ENCODE results near the gene GPM6B. TPM values are rescaled to one million over a fixed set of nuclear protein-coding genes. Genes with fewer than 3 reads are reported as not detected.

The GPM6B gene
- total RNA-seq, 2 experiments from 2014 or later: not detected

DNA sequence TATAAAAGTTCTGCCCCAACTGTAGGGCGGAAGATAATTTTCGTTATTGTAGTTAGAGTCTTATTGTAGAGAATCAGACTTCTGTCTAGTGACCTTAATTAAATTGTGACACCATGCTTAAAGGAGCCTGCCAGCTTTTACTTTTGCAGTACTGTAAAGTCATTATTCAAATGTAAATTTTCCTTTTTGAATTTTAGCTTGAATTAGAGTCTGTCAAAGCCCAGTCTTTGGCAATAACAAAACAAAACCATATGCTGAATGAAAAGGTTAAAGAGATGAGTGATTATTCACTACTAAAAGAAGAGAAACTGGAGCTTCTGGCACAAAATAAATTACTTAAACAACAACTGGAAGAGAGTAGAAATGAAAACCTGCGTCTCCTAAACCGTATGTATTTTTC is 60.5 kb downstream of the GPM6B start:
- CTCF ChIA-PET: interaction anchor here (1.1 kb wide), 1 partner anchor 933 kb away, joined by 3 read pairs; no protein-coding TSS in a partner anchor

DNA sequence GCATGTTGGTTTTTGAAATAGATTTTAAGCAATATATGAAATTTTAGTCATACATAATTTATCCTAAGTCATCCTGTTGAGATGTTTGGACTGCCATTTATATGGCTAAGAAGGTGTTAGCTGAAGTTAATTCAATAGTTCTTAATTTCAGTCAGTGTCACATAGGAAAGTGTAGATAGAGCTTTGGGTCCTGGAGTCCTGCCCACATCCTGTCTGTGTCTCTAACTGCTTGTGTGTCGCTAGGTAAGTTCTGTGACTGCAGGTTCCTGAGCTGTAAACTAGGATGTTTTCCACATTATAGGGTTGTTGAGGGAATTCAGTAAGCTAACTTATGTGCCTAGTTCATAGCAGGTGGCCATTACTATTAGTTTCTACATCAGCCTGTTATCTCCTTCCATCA is 61.6 kb downstream of the GPM6B start:
- no peak overlapping the region for H3K4me3 Mint-ChIP-seq
- ChIA-PET POLR2A (interaction anchor here (0.5 to 1.6 kb wide), 4 partner anchors 19 to 67 kb away, joined by 3 to 7 read pairs (median 3); partner anchors contain the start of gene OFD1), CTCF (interaction anchor here (0.7 to 1.9 kb wide), 5 partner anchors 19 to 932 kb away, joined by 3 to 7 read pairs (median 3); partner anchors contain the start of genes OFD1 and TRAPPC2)
- H3K27me3 Mint-ChIP-seq (ENCODE audit: low read depth): no peaks in the 10 kb centered on the region
- DNase-seq (peak; percentile 34), ATAC-seq (peak; percentile 86)
- no peaks in the 10 kb centered on the region for H3K9me3 Mint-ChIP-seq (ENCODE audit: insufficient read depth)
- peaks cover 41% of the 10 kb centered on the region for H3K36me3 Mint-ChIP-seq (ENCODE audit: low read depth)
- H3K4me1 Mint-ChIP-seq (ENCODE audit: low read depth): peaks cover 23% of the 10 kb centered on the region
- H3K27ac Mint-ChIP-seq: peak overlapping the region; percentile 52

More for the DNA sequence above, 60.5 kb downstream of the GPM6B start:
- Mint-ChIP-seq H3K27me3 (ENCODE audit: low read depth) (no peaks in the 10 kb centered on the region), H3K4me3 (no peak overlapping the region), H3K36me3 (ENCODE audit: low read depth) (peaks cover 42% of the 10 kb centered on the region), H3K27ac (no peak overlapping the region), H3K4me1 (ENCODE audit: low read depth) (peaks cover 16% of the 10 kb centered on the region), H3K9me3 (ENCODE audit: insufficient read depth) (no peaks in the 10 kb centered on the region)
- DNase-seq (no peak), ATAC-seq (no peak)
- POLR2A ChIA-PET: no interaction called here

DNA sequence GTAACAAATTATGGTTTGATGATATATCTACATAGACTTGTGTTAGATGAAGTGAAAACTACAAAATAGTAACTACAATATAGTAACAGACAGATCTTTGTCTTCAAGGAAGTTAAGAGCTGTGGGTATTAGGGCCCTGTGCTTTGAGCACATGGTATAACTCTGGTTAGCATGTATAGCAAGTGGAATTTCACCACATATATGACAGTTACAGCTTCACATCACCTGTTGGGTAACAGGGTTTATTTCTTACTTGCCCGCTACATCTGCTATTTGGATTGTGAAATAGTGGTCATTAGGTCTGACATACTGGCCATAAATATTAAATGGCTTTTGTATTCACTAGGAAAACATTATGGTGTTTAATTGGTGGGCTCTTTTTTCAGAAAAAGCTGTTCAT is 62.1 kb downstream of the GPM6B start:
- POLR2A ChIA-PET: interaction anchor here (0.5 to 1.6 kb wide), 4 partner anchors 19 to 67 kb away, joined by 3 to 7 read pairs (median 3); partner anchors contain the start of gene OFD1
- peak overlapping the region; percentile 52 for H3K27ac Mint-ChIP-seq
- H3K9me3 Mint-ChIP-seq (ENCODE audit: insufficient read depth): no peaks in the 10 kb centered on the region
- no peak overlapping the region for H3K4me3 Mint-ChIP-seq
- DNase-seq: no peak
- CTCF ChIA-PET: interaction anchor here (0.7 to 1.9 kb wide), 4 partner anchors 19 to 277 kb away, joined by 3 to 7 read pairs (median 4); partner anchors contain the start of genes OFD1 and TRAPPC2
- peaks cover 42% of the 10 kb centered on the region for H3K36me3 Mint-ChIP-seq (ENCODE audit: low read depth)
- H3K4me1 Mint-ChIP-seq (ENCODE audit: low read depth): peaks cover 24% of the 10 kb centered on the region
- H3K27me3 Mint-ChIP-seq (ENCODE audit: low read depth): no peaks in the 10 kb centered on the region
- ATAC-seq: no peak

DNA sequence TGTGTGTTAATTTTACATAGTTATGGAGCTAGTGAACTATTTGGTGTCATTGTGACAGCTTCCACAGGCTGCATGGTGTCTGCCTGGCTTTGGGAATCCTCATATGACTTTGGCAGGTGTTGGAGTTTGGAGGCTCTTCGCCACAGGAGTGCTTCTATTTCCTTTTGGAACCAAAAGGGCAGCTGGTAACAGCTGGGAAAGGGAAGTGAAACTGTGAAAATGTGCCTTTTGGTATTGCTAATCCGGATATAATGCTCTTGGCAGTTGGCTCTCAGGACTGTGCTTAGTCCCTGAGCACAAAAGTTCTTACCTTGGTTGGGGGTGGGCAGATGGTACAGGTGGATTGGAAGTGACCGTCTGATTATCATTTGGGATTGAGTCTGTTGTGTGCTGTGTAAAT is 64.2 kb downstream of the GPM6B start:
- ATAC-seq: no peak
- ChIA-PET CTCF (interaction anchor here (1.5 to 5.0 kb wide), 2 partner anchors 246 to 279 kb away, joined by 6 to 25 read pairs; no protein-coding TSS in a partner anchor), POLR2A (interaction anchor here (0.8 kb wide), 1 partner anchor 17 kb away, joined by 3 read pairs; no protein-coding TSS in a partner anchor)
- peak overlapping the region; percentile 72 for H3K27ac Mint-ChIP-seq
- H3K36me3 Mint-ChIP-seq (ENCODE audit: low read depth): peaks cover 43% of the 10 kb centered on the region
- H3K9me3 Mint-ChIP-seq (ENCODE audit: insufficient read depth): no peaks in the 10 kb centered on the region
- no peak for DNase-seq
- no peaks in the 10 kb centered on the region for H3K27me3 Mint-ChIP-seq (ENCODE audit: low read depth)
- peaks cover 24% of the 10 kb centered on the region for H3K4me1 Mint-ChIP-seq (ENCODE audit: low read depth)
- H3K4me3 Mint-ChIP-seq: no peak overlapping the region

DNA sequence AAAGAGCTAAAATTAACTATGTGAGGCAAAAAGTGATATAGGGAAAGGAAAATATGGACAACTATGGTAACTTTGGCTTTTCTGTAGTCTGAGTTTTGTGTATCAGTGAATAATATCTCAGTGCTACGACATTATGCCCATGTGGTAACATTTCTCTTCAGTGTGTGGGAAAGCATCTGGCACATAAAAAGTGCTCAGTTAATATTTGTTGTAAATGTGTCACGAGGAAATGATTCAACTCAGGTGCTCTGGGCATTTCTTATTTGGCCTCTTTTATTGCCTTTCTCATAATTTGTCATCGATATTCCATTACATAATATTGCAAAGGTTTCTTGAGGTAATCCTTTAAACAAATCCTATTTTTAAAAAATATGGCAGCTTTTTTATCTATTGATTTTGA is 64.8 kb downstream of the GPM6B start:
- Mint-ChIP-seq H3K9me3 (ENCODE audit: insufficient read depth) (no peaks in the 10 kb centered on the region), H3K27me3 (ENCODE audit: low read depth) (no peaks in the 10 kb centered on the region), H3K36me3 (ENCODE audit: low read depth) (peaks cover 47% of the 10 kb centered on the region), H3K4me1 (ENCODE audit: low read depth) (peaks cover 29% of the 10 kb centered on the region), H3K27ac (no peak overlapping the region), H3K4me3 (no peak overlapping the region)
- ChIA-PET POLR2A (no interaction called here), CTCF (interaction anchor here (1.4 to 5.0 kb wide), 3 partner anchors 90 to 280 kb away, joined by 3 to 25 read pairs (median 6); no protein-coding TSS in a partner anchor)
- ATAC-seq (no peak), DNase-seq (no peak)

DNA sequence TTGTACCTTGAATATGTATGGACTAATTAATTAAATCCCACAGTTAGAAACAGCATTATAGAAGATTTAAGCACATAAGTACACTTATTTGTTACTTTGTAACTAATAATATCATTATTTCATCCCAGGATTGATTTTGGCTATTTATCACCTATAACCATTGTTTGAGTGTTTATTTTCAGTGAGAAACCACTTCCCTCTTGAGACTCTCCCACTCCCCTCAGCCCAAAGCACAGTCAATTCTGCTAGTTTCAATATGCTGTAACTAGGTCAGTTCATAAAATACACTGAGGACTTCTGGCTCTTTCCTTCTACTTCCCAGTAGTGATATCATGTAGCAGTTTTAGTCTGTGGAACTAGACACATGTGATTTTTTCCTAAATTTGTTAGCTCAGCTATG is 66.1 kb downstream of the GPM6B start:
- POLR2A ChIA-PET: interaction anchor here (2.7 kb wide), 1 partner anchor 16 kb away, joined by 8 read pairs; the partner anchor contains the start of genes OFD1 and TRAPPC2
- ATAC-seq: no peak
- Mint-ChIP-seq H3K9me3 (ENCODE audit: insufficient read depth) (no peaks in the 10 kb centered on the region), H3K4me3 (no peak overlapping the region), H3K36me3 (ENCODE audit: low read depth) (peaks cover 49% of the 10 kb centered on the region), H3K27me3 (ENCODE audit: low read depth) (no peaks in the 10 kb centered on the region), H3K4me1 (ENCODE audit: low read depth) (peaks cover 31% of the 10 kb centered on the region), H3K27ac (no peak overlapping the region)
- no peak for DNase-seq
- CTCF ChIA-PET: interaction anchor here (0.7 to 5.0 kb wide), 11 partner anchors 9 to 281 kb away, joined by 3 to 25 read pairs (median 4); partner anchors contain the start of genes OFD1 and TRAPPC2

DNA sequence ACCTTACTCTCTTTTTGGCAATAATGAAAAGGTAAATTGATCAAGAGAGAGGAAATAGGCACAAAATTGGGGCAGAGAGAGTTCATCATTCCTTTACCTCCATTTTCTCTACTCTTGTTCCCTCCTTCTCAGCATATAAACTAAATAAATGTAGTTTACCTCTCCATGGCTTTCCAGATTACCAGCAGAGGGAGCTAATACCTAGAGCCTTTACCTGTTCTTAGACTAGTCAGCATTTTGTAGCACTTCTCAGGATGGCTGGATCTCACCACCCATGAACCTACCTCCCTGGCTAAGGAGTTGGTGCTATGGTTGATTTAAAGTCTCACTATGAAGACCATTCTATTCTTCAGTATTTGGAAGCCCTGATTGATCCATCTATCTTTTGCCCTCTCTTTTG is 66.7 kb downstream of the GPM6B start:
- no peak overlapping the region for H3K4me3 Mint-ChIP-seq
- peak; percentile 65 for ATAC-seq
- CTCF ChIA-PET: interaction anchor here (0.7 to 5.0 kb wide), 11 partner anchors 9 to 282 kb away, joined by 3 to 25 read pairs (median 4); partner anchors contain the start of genes OFD1 and TRAPPC2

DNA sequence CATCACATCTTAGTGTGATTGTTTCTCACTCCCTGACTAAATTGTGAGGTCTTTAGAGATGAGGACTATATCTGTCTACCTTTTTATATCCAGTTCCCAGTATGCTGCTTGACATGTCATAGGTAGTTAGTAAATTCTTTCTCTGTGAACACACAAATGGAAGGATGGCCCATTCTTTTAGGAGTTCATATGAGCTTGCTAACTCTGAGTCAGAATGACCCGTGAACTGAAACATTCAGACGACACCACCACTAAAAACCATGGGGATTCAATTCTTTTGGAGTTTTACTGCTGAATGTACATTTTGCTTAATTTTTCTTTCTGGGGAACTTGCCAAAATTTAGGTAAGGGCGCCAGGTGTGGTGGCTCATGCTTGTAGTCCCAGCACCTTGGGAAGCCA is 68.4 kb downstream of the GPM6B start:
- CTCF ChIA-PET: interaction anchor here (1.3 kb wide), 1 partner anchor 12 kb away, joined by 4 read pairs; no protein-coding TSS in a partner anchor
- ATAC-seq (no peak), DNase-seq (no peak)
- Mint-ChIP-seq H3K27ac (peak overlapping the region; percentile 64), H3K9me3 (ENCODE audit: insufficient read depth) (no peaks in the 10 kb centered on the region), H3K27me3 (ENCODE audit: low read depth) (no peaks in the 10 kb centered on the region), H3K36me3 (ENCODE audit: low read depth) (peaks cover 50% of the 10 kb centered on the region), H3K4me3 (no peak overlapping the region), H3K4me1 (ENCODE audit: low read depth) (peaks cover 24% of the 10 kb centered on the region)
- POLR2A ChIA-PET: interaction anchor here (2.7 kb wide), 1 partner anchor 14 kb away, joined by 8 read pairs; the partner anchor contains the start of genes OFD1 and TRAPPC2

More for the DNA sequence above, 66.7 kb downstream of the GPM6B start:
- Mint-ChIP-seq H3K9me3 (ENCODE audit: insufficient read depth) (no peaks in the 10 kb centered on the region), H3K27me3 (ENCODE audit: low read depth) (no peaks in the 10 kb centered on the region), H3K27ac (no peak overlapping the region), H3K36me3 (ENCODE audit: low read depth) (peaks cover 50% of the 10 kb centered on the region), H3K4me1 (ENCODE audit: low read depth) (peaks cover 28% of the 10 kb centered on the region)
- peak; percentile 24 for DNase-seq
- POLR2A ChIA-PET: interaction anchor here (2.7 kb wide), 1 partner anchor 15 kb away, joined by 8 read pairs; the partner anchor contains the start of genes OFD1 and TRAPPC2

DNA sequence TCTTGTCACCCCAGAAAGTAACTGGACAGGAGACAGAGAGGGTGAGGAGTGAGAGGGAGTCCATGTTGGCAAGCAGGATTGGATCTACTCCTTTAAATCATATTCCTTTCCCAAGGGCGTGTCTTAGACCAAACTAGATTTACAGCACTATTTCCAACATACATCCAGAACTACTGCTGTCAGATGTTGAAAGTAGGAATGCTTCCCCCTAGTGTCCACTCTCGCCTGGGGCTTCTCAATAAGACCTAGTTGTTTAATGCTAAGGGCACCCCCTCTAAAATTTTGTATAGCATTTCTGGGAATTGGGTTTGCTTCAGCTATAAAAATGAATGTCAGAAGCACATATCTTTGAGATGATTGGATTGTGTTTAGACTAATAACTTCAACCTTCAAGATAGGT is 69.1 kb downstream of the GPM6B start:
- H3K27ac Mint-ChIP-seq: no peak overlapping the region
- CTCF ChIA-PET: interaction anchor here (0.9 to 1.3 kb wide), 3 partner anchors 11 to 12 kb away, joined by 3 to 4 read pairs (median 3); no protein-coding TSS in a partner anchor
- peaks cover 46% of the 10 kb centered on the region for H3K36me3 Mint-ChIP-seq (ENCODE audit: low read depth)
- DNase-seq: peak; percentile 38
- H3K27me3 Mint-ChIP-seq (ENCODE audit: low read depth): no peaks in the 10 kb centered on the region
- H3K4me3 Mint-ChIP-seq: no peak overlapping the region
- H3K9me3 Mint-ChIP-seq (ENCODE audit: insufficient read depth): no peaks in the 10 kb centered on the region
- peaks cover 24% of the 10 kb centered on the region for H3K4me1 Mint-ChIP-seq (ENCODE audit: low read depth)
- POLR2A ChIA-PET: interaction anchor here (0.6 kb wide), 1 partner anchor 13 kb away, joined by 3 read pairs; no protein-coding TSS in a partner anchor
- no peak for ATAC-seq

DNA sequence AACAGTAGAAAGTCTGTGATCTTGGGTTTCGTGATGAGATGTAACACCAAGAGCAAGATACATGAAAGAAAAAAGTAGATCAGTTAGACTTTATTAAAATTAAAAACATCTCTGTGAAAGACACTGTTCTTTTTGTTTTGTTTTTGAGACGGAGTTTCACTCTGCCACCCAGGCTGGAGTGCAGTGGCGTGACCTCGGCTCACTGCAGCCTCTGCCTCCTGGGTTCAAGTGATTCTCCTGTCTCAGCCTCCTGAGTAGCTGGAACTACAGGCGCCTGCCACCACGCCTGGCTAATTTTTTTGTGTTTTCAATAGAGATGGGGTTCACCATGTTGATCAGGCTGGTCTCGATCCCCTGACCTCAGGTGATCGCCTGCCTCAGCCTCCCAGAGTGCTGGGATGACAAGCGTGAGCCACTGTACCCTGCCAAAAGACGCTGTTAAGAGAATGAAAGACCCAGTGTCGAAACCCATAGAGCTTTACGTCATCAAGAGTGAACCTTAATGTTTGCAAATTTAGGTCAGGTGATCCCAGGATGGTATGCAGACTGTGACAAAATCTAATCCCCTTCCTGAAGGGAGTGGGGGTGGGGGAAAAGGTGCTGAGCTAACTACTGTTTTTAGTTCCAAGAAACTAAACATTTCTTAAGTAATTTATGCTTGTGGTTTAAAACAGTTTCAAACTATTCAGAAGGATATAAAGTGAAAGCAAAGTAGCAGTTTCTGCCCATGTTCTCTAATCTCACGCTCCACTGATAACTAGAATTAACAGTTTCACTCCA is 74.3 kb downstream of the GPM6B start:
- peaks cover 25% of the 10 kb centered on the region for H3K4me1 Mint-ChIP-seq (ENCODE audit: low read depth)
- CTCF ChIA-PET: interaction anchor here (0.5 to 1.3 kb wide), 3 partner anchors 8 to 96 kb away, joined by 3 to 4 read pairs (median 3); partner anchors contain the start of genes OFD1 and TRAPPC2

DNA sequence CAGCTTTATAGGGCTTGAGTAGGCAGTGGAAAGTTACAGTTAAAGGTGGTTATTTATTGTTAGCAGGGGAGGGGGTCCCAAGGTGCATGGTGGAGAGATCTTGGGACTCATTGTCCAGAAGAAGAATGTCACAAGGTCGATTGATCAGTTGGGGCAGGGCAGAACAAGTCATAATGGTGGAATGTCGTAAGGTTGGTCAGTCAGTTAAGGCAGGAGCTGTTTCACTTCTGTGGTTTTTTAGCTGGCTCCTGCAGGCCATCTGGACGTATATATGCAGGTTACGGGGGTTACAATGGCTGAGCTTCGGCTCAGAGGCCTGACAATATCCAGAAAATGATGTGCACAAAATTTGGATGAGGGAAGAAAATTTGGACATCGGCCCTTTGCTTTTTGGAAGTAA is 75.2 kb downstream of the GPM6B start:
- POLR2A ChIA-PET: interaction anchor here (0.9 kb wide), 1 partner anchor 8 kb away, joined by 4 read pairs; no protein-coding TSS in a partner anchor

More for the DNA sequence above, 74.3 kb downstream of the GPM6B start:
- POLR2A ChIA-PET: interaction anchor here (0.9 to 1.1 kb wide), 2 partner anchors 8 to 9 kb away, joined by 4 to 9 read pairs; partner anchors contain the start of genes OFD1 and TRAPPC2
- ATAC-seq (peak; percentile 75), DNase-seq (peak; percentile 26)
- H3K9me3 Mint-ChIP-seq (ENCODE audit: insufficient read depth): no peaks in the 10 kb centered on the region
- H3K27ac Mint-ChIP-seq: peak overlapping the region; percentile 81
- no peaks in the 10 kb centered on the region for H3K27me3 Mint-ChIP-seq (ENCODE audit: low read depth)
- H3K4me3 Mint-ChIP-seq: peak overlapping the region; percentile 58
- peaks cover 33% of the 10 kb centered on the region for H3K36me3 Mint-ChIP-seq (ENCODE audit: low read depth)

More for the DNA sequence above, 75.2 kb downstream of the GPM6B start:
- no peaks in the 10 kb centered on the region for H3K9me3 Mint-ChIP-seq (ENCODE audit: insufficient read depth)
- peaks cover 26% of the 10 kb centered on the region for H3K36me3 Mint-ChIP-seq (ENCODE audit: low read depth)
- H3K4me1 Mint-ChIP-seq (ENCODE audit: low read depth): peaks cover 24% of the 10 kb centered on the region
- peak overlapping the region; percentile 50 for H3K27ac Mint-ChIP-seq
- no peak overlapping the region for H3K4me3 Mint-ChIP-seq
- H3K27me3 Mint-ChIP-seq (ENCODE audit: low read depth): no peaks in the 10 kb centered on the region
- DNase-seq (no peak), ATAC-seq (no peak)
- CTCF ChIA-PET: no interaction called here
